Stimulated activated CD4-positive, alpha-beta T cell treated with anti-CD3 and anti-CD28 coated beads, Interleukin-15, amount 100 ng/mL, for 24 hours (primary cell): ENCODE data around the gene CD79A.
A peak's percentile ranks its signal among the peaks of the same experiment; 100 is the strongest.

Source experiments
- DNase-seq: peaks from one replicate; pipeline ENCODE4 v3.0.0-alpha.2; 2020

Gene CD79A

GRCh38 chr19:41876847-41877832, at the start of gene CD79A:
Gene CD79A (plus strand): TSS chr19:41877279. CDS start chr19:41877305, 26 bp downstream.
- peak; percentile 33 for DNase-seq

- no peak for DNase-seq
Measured at GRCh38 chr19:41837981-41838708, 38.9 kb upstream of the CD79A start.

DNA sequence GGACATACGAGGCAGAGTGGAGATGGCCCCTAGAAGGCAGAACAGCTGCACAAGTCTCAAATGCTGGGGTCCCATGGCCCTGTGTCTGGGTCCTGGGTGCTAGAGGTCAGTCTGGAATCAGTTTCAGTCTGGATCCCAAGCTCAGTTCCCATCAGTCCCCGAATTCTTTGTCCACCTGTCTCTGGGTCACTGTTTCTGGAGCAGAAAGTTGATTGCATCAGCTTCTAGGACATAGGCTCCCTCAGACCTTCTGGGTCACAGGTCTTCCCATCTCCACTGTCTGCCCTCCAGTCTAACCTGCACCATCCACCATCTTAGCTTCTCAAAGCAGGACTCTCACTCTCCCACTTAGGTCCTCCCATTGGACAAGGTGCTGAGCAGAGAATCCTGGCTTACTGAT, 37.9 kb upstream of the CD79A start:
- DNase-seq, result no peak

DNA sequence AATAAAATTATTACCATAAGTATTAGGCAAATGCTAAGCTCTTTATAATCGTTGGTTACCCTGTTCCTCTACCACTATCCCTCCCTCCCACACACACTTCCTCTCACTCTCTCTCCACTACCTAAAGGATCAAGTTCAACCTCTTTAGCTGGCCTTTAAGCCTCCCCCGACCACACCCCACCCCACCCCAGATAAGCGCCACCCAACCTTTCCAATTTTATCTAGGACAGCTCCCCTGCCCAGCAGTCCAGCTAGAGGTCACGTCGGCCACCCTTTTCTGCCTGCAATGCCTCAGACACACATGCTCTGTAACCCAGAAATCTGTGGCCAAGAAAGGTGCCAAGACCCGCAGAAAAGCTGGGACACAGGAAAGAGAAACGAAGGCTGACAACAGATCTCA, 33.7 kb upstream of the CD79A start:
- DNase-seq, result no peak

DNA sequence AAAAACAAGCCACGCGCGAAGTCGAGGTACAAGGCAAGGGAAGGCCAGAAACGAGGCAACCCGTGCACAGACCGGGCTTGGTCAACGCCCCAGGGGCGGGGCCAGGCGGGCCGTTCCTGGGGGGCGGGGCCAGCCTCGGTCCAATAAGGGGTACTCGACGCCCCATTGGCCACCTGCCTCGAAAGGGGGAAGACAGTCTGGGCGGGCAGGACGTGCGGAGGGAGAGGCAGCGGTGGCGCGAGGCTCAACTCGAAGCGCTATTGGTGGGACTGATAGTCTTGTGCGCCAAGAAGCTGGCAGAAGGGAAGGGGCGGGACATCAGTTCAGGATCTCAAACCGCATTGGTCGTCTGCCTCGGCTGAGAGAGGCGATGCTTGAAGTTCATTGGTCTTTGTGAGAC, 32.5 kb upstream of the CD79A start, which contains the start of gene LYPD4:
Gene LYPD4 (minus strand): TSS at position 83 of the 400 bp plus-strand sequence. CDS start 5,398 bp downstream, outside the sequence.
- peak; percentile 10 for DNase-seq

GRCh38 chr19:41845001-41845050, 32.3 kb upstream of the CD79A start, which contains the start of gene DMRTC2:
Gene DMRTC2 (plus strand): TSS chr19:41845042. CDS start chr19:41847429, 2,387 bp downstream.
- DNase-seq, result no peak

- no peak for DNase-seq
Measured at GRCh38 chr19:41845051-41845590, 32.0 kb upstream of the CD79A start.

DNA sequence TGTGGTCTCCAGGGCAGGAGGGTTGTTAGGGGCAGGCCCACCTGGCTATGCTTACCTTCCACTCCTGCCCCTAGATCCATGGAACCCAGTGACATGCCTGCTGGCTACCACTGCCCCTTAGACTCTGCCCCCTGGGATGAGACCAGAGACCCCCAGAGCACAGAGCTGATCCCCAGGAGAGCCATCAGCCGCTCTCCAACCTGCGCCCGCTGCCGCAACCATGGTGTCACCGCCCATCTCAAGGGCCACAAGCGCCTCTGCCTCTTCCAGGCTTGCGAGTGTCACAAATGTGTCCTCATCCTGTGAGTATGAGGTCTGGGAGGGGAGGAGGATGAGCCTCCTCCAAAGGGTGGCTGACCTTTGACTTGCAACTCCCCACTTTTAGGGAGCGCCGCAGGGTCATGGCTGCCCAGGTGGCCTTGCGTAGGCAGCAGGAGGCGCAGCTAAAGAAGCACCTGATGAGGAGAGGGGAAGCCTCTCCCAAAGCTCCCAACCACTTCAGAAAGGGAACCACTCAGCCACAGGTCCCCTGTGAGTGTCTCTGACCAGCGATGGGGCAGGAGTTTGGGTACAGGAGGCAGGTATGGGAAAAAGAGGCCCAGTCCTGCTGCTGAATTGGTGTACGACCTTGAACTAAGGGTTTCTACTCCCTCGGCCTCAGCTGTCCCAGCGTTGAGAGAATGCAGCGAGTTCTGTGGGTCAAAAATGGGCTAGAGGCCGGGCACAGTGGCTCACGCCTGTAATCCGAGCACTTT, 29.6 kb upstream of the CD79A start:
- DNase-seq, result no peak

DNA sequence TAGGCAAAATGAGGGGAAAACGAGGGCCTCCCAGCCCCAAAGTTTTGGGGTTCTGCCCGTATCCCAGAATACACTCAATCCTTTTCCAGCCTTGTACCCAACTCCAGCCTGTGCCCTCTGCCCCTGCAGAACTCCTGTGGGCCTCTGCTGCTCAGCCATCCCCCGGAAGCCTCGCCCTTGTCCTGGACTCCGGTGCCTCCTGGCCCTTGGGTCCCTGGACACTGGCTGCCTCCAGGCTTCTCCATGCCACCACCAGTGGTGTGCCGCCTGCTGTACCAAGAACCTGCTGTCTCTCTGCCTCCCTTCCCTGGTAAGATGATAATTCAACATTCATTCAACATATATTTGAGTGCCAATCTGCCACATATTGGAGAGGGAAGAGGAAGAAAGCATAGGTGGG, 28.4 kb upstream of the CD79A start:
- no peak for DNase-seq

GRCh38 chr19:41849067-41849466, 28.0 kb upstream of the CD79A start:
- DNase-seq, result no peak

DNA sequence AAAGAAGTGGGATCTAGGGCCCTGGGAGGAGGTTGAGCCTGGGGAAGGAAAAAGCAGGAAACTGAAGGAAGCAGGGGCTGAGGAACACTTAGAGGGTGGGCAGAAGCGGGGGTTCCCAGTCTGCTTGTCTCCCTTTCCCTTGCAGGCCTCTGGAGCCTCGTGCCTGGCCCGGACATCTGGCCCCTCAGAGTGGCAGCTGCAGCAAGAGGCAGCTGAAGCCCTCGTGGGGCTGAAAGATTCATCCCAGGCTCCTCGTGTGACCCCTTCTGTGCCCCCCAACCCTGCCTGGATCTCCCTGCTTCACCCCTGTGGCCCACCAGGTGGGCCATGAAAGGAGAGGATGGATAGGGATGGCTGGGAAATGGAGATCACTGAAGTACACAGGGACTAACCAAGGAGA, 26.7 kb upstream of the CD79A start:
- DNase-seq, result no peak

GRCh38 chr19:41851456-41851855, 25.6 kb upstream of the CD79A start:
- DNase-seq, result no peak

- no peak for DNase-seq
Measured at GRCh38 chr19:41853344-41853743, 23.7 kb upstream of the CD79A start.

DNA sequence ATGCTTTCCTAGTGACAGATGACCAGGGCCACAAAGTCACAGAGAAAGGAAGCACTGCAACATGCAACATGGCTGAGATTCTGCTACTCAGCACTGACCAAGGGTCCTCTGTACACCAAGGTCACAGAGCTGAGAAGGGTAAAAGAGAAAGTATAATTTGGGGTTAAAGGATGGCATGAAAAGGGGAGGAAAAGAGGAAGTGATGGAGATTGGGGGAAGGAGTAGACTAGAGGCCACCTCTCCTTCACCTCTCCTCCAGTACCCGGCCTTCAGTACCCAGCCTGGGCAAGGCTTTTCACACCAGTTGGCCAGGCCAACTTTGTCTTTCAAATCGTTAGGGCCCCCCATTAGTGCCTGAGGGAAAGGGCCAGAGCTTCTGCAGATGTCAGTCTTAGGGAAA, 23.3 kb upstream of the CD79A start:
- no peak for DNase-seq

- DNase-seq, result no peak
Measured at GRCh38 chr19:41859213-41859617, 17.9 kb upstream of the CD79A start.

GRCh38 chr19:41859618-41860418, 17.3 kb upstream of the CD79A start, which contains the start of gene RPS19:
Gene RPS19 (plus strand): TSS chr19:41860255. CDS start chr19:41860775, 520 bp downstream.
- DNase-seq, result peak; percentile 98

DNA sequence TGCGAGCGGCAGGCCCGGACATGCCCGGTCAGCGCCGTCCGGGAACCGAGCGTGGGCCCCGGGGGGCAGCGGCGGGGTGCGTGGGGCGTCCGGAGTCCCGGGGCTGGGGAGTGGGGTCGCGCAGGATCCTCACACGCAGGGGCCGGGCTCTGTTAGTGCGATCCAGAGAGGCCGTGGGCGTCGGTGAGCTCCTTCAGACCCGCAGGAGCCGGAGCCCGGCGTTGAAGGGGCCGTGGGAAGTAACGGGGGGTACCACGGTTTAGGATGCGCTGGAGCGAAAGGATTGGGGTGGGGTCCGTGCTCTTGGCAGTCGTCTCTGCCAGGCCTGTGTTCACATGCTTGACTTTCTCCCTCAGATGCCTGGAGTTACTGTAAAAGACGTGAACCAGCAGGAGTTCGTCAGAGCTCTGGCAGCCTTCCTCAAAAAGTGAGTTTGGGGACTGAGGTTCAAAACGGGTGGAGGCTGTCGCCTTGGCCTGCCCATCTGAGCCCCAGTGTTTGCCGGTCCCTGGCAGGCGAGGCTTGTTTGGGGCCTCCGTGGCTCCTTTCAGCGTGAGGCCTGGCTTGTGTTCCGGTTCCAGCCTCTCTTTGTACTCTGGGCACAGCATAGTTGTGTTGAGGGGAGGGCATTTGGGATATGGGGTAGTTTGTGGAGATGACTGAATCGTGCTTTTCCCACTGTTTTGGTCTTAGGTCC, 16.5 kb upstream of the CD79A start:
- peak; percentile 56 for DNase-seq

DNA sequence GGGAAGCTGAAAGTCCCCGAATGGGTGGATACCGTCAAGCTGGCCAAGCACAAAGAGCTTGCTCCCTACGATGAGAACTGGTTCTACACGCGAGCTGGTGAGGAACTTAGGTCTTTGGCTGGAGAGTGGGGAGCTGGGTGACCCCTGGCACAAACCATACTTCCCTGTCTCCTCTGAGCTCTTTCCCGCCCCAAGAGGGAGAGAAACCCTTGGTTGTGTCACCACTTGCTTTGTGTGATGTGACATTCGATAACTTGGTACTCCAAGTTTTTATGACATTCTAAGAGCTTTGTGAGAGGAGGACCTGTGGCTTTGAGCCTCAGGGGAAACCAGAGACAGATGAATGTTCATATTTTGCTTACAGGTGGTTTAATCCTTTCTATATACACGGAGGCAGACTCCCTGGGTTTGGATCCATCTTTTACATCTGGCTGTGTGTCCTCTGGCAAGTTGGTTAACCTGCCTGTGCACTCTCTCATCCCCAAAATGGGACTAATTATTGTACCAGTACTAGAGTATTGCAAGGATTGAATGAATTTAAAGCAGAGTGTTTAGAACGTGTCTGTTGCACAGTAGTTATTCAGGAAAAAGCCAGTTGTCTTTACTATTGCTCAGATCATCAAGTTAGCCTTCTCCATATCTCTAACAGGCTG, 15.8 kb upstream of the CD79A start:
- no peak for DNase-seq

DNA sequence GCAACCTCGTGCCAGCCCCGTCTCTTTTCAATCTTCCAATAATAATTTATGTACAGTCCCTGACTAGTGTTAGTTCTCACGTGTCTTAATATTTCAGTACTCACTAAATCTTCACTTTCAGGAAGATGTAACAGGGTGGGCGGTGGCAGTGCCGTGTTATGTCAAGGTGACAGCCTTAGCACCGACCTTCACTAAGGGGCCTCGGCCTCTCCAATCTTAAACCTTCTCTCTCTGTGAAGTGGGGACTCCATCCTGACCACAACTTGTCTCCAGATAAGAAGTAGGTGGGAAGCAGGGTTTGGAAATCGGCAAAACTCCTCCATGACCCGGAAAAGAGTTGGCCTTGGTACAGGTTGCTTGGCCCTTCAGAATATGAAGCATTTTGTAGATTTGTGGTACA, 15.2 kb upstream of the CD79A start:
- no peak for DNase-seq

DNA sequence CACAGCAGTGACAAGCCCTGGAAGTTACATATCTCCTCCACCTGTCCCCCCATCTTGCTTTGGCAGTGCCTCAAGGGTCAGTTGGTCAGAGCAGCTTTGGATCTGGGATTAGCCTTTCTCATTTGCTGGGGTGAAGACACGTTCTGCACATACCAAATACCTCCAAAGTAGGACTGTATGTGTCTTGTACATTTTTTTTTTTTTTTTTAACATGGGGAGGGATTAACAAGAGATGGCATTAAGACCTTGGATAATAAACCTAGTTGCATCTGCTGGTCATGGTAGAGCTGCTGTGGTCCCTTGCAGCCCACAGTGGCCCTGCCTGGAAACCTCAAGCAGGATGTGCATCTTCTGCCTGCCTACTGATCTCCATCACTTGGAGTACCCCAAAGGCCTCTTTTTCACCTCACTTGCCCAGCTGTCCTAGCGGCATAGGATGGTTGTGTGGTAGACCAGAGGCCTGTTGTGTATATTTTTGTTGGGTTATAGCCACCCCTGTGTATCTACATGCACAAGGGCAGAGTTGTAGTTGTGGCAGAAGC, 14.6 kb upstream of the CD79A start:
- DNase-seq, result no peak
